ENCODE data around the gene TNFRSF25.

The TNFRSF25 gene

DNA sequence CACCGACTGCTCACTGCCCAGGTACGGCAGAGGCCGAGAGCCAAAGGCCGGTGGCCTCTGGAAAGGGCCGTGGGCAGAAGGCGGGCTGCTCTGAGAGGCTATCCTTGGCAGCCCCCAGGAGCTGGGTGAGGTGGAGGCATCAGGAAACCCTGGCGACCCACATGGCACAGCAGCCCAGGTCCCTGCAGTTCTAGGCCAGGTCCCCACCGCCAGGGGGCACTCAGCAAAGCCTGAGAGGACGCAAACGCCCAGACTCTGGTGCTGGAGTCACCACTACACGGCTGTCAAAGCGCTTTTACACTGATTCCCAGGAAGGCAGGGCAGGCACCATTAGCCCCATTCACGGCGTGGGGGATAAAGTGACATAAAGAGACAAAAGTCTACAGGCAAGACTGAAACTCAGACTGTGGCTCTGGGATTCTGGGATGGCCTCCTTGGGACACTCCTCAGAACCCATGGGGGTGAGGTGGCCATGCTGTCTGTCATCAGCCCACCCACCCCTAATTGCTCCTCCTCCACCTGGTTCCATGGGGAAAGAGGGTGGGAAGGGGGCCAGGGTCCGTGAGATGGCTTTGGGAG is 20.5 kb upstream of the TNFRSF25 start:
- no peak overlapping the region for H3K4me3 Mint-ChIP-seq
- no peaks in the 10 kb centered on the region for H3K9me3 Mint-ChIP-seq
- H3K27me3 Mint-ChIP-seq (ENCODE audit: low read depth): peaks cover 46% of the 10 kb centered on the region
- H3K27ac Mint-ChIP-seq: no peak overlapping the region
- H3K36me3 Mint-ChIP-seq (ENCODE audit: low read depth): no peaks in the 10 kb centered on the region
- DNase-seq (ENCODE audit: low spot score): peak; percentile 76
- peaks cover 14% of the 10 kb centered on the region for H3K4me1 Mint-ChIP-seq (ENCODE audit: low read depth)

DNA sequence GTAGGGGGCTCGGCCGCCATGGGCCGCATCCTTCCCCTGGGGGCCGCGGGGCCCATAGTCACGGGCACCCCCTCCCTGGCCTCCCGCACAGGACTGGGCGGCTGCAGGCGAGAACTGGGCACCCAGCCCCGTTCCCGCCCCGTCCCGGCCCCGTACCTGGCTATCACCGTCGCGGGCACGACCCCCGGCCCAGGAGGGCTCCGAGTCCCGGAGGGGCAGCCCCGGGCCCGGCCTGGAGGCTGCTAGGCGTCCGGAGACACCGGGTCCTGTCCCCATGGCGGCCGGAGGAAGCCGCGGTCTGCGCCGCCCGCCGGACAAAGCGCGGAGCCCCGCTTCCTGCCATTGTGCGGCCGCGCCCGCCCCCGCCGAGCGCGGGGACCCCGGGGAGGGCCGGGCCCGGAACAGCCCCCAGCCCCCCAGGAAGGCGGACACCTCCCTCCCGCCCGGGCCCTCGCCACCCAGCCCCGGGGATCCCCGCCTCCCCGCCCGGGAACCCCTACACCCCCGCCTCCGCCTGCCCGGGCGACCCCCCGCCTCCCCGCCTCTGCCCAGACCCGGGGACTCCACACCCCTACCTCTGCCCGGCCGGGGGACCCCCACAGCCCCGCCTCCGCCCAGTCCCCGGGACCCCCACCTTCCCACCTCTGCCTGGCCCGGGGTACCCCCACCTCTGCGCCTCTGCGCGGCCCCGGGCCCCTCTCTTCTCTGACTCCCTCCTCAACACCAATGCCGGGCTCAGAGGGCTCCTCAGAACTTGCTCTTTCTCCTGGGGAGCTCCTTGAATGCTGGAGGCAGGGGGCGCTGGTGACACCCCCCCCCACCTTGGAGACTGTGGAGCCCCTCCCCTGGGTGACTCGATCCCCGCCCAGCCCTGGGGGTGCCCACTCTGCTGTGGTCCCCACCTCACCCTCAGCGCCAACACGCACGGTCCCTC is 19.5 kb upstream of the TNFRSF25 start:
- Mint-ChIP-seq H3K27me3 (ENCODE audit: low read depth) (peaks cover 46% of the 10 kb centered on the region), H3K9me3 (no peaks in the 10 kb centered on the region), H3K36me3 (ENCODE audit: low read depth) (no peaks in the 10 kb centered on the region), H3K4me1 (ENCODE audit: low read depth) (peaks cover 9% of the 10 kb centered on the region), H3K4me3 (no peak overlapping the region), H3K27ac (no peak overlapping the region)
- no peak for DNase-seq (ENCODE audit: low spot score)

DNA sequence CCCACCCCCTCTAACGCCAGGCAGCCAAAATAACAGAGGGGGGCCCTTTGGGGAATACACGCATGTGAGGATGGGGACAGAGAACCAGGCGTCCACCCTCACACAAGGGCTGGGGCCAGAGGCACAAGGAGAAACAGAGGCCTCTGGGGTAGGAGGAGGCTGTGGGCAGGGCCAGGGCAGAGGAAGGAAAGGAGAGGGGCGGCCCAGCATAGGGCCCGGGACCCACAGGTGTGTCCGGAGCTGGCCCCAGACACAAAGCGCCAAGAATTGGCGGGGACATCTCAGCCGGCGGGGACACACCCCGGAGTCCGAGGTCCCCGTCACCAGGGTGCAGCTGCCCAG is 18.8 kb upstream of the TNFRSF25 start:
- DNase-seq (ENCODE audit: low spot score): no peak
- no peaks in the 10 kb centered on the region for H3K9me3 Mint-ChIP-seq
- peaks cover 46% of the 10 kb centered on the region for H3K27me3 Mint-ChIP-seq (ENCODE audit: low read depth)
- H3K36me3 Mint-ChIP-seq (ENCODE audit: low read depth): no peaks in the 10 kb centered on the region
- peaks cover 7% of the 10 kb centered on the region for H3K4me1 Mint-ChIP-seq (ENCODE audit: low read depth)
- H3K27ac Mint-ChIP-seq: no peak overlapping the region
- no peak overlapping the region for H3K4me3 Mint-ChIP-seq

DNA sequence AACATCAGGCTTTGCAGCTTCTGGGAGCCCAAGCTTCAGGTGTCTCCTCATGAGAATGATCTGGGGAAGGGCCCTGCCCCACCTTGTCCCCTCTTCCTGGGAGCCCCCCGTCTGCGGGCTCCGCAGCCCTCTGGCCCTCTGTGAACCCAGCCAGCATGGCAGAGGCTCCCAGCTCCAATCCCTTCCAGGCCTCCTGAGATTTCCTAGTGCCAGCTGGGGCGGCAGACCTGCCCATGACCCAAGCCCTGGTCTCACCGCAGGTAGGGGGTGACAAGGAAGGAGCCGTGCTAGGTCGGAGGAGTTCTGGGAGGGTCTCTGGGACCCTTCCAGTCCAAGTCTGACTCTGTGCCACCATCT is 17.8 kb upstream of the TNFRSF25 start:
- no peak overlapping the region for H3K4me3 Mint-ChIP-seq
- DNase-seq (ENCODE audit: low spot score): no peak
- no peak overlapping the region for H3K27ac Mint-ChIP-seq
- peaks cover 46% of the 10 kb centered on the region for H3K27me3 Mint-ChIP-seq (ENCODE audit: low read depth)
- no peaks in the 10 kb centered on the region for H3K9me3 Mint-ChIP-seq
- H3K36me3 Mint-ChIP-seq (ENCODE audit: low read depth): no peaks in the 10 kb centered on the region
- H3K4me1 Mint-ChIP-seq (ENCODE audit: low read depth): peaks cover 7% of the 10 kb centered on the region

DNA sequence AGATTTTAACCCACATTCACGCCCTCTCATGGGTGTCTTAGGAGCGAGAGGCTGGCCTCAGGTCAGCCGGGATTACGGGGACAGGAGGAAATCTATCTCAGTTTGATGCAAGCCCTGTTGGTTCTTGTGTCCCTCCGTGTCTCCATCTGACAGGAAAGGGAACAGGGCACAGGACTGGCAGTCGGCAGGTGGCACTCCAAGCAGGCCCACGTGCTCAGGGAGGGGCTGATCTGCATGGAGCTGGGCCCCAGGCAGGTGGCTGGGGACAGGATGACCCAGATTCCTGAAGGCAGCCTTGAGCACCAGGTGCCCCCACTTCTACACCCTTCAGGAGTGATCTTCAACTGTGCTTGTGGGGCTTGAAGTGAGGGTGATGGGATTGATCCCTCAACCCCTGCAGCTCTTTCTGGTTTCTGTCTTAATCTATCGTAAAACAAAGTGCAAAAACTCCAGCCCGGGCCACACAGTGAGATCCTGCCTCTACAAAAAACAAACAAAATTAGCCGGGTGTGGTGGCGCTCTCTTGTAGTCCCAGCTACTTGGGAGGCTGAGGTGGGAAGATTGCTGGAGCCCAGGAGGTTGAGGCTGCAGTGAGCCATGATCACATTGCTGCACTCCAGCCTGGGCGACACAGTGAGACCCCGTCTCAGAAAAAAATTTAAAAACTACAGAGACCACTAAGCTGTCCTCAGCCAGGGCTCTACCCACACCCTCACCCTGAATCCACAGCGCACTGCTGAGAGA is 17.2 kb upstream of the TNFRSF25 start:
- no peak overlapping the region for H3K27ac Mint-ChIP-seq
- peaks cover 7% of the 10 kb centered on the region for H3K4me1 Mint-ChIP-seq (ENCODE audit: low read depth)
- no peak overlapping the region for H3K4me3 Mint-ChIP-seq
- no peak for DNase-seq (ENCODE audit: low spot score)
- no peaks in the 10 kb centered on the region for H3K9me3 Mint-ChIP-seq
- H3K36me3 Mint-ChIP-seq (ENCODE audit: low read depth): no peaks in the 10 kb centered on the region
- peaks cover 44% of the 10 kb centered on the region for H3K27me3 Mint-ChIP-seq (ENCODE audit: low read depth)

DNA sequence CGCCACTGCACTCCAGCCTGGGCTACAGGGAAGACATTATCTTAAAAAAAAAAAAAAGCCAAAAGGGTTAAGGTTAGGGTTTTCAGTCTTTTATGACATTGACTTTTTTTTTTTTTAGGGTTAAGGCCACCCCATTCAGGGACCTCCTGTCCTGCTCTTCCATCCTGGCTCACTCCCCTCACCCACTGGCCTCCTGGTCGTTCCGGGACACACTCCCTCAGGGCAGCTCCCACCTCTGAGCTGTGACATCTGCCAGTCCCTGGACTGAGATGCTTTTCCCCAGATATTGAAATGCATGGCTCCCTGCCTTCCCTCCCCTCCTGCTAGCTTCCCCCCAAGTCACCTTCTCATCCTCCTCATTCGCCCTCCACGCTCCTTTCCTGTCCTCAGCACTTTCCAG is 15.8 kb upstream of the TNFRSF25 start:
- H3K27me3 Mint-ChIP-seq (ENCODE audit: low read depth): peaks cover 34% of the 10 kb centered on the region
- no peaks in the 10 kb centered on the region for H3K36me3 Mint-ChIP-seq (ENCODE audit: low read depth)

DNA sequence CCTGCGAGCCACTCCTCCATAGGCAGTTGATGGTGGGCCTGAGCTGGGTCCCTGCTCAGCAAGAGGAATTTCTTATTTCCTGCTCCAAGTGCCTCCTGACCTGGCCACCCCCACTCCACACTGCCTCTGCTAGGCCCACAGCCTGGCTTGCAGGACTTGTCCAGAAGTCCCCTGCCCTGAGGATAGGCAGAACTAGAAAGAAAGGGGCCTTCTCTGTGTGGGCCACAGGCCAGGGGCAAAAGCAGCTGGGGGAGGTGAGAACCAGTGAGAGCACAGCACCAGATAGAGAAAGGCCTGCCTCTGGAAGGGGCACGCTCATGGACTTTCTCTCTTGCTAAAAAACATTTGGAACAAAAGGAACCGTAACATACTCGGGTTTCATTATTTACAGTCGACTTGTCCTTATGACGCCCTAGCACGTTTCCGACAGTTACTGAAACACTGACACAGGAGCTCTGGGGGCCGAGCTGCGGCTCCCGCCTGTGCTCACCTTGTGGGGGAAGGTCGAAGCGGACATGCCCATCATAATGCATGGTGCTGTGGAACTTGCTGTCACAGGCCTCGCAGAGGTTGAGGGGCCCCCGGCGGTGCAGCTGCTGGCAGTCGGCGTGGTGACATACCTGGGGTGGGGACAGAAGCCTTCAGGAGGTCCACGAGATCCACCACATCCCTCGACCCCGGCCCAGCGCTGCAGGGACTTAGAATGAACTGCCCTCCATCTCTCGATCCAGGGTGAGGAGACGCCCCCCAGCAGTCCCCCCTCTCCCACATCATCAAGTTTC is 11.3 kb upstream of the TNFRSF25 start:
- H3K36me3 Mint-ChIP-seq (ENCODE audit: low read depth): no peaks in the 10 kb centered on the region
- DNase-seq (ENCODE audit: low spot score): no peak
- H3K27me3 Mint-ChIP-seq (ENCODE audit: low read depth): peaks cover 4% of the 10 kb centered on the region
- no peak overlapping the region for H3K27ac Mint-ChIP-seq
- no peaks in the 10 kb centered on the region for H3K9me3 Mint-ChIP-seq
- no peak overlapping the region for H3K4me3 Mint-ChIP-seq
- peaks cover 1% of the 10 kb centered on the region for H3K4me1 Mint-ChIP-seq (ENCODE audit: low read depth)

More for the DNA sequence above, 15.8 kb upstream of the TNFRSF25 start:
- Mint-ChIP-seq H3K4me1 (ENCODE audit: low read depth) (peaks cover 5% of the 10 kb centered on the region), H3K27ac (no peak overlapping the region), H3K9me3 (no peaks in the 10 kb centered on the region), H3K4me3 (no peak overlapping the region)
- DNase-seq (ENCODE audit: low spot score): no peak

- Mint-ChIP-seq H3K27ac (no peak overlapping the region), H3K9me3 (no peaks in the 10 kb centered on the region), H3K36me3 (ENCODE audit: low read depth) (no peaks in the 10 kb centered on the region), H3K4me1 (ENCODE audit: low read depth) (peaks cover 1% of the 10 kb centered on the region), H3K4me3 (no peak overlapping the region), H3K27me3 (ENCODE audit: low read depth) (no peaks in the 10 kb centered on the region)
- no peak for DNase-seq (ENCODE audit: low spot score)
Observed at GRCh38 chr1:6476483-6476882, 10.5 kb upstream of the TNFRSF25 start.

DNA sequence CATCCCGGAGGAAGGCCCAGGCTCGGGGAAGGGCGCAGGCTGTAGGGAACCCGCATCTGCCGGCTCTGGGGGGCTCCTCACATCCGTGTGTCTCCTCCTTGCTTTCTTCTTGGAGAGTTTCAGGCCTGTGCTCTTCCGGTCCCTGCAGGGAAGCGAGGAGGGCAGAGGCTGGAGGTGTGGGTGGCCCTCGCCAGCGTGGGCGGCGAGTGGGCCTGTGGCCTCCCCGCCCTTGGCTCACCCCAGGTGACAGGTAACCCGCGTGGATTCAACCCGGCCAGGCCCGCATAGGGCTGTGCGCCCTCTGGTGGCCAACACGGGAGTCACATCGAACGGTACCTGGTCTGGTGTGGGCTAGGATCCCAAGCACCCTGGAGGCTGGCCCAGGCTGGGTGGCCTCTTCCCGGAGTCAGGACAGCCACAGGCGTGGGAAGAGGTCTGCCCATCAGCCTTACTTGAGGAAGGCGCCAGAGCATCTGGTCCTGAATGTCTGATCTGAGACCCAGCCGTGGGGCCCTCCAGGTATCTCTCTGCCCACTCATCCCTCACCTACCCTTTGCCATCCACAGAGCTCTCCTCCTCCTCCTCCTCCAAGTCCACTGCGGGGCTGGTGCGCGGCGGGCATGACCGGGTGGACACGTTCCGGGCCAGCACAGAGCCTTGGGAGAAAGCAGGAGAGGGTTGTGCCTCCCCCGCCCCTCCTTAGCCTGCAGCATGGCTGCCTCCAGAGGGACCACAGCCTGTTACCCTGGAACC is 9.6 kb upstream of the TNFRSF25 start:
- H3K4me1 Mint-ChIP-seq (ENCODE audit: low read depth): peaks cover 1% of the 10 kb centered on the region
- no peaks in the 10 kb centered on the region for H3K27me3 Mint-ChIP-seq (ENCODE audit: low read depth)
- no peaks in the 10 kb centered on the region for H3K36me3 Mint-ChIP-seq (ENCODE audit: low read depth)
- H3K27ac Mint-ChIP-seq: no peak overlapping the region
- H3K9me3 Mint-ChIP-seq: no peaks in the 10 kb centered on the region
- no peak overlapping the region for H3K4me3 Mint-ChIP-seq
- DNase-seq (ENCODE audit: low spot score): peak; percentile 60

- Mint-ChIP-seq H3K27ac (no peak overlapping the region), H3K27me3 (ENCODE audit: low read depth) (no peaks in the 10 kb centered on the region), H3K36me3 (ENCODE audit: low read depth) (no peaks in the 10 kb centered on the region), H3K9me3 (no peaks in the 10 kb centered on the region), H3K4me3 (no peak overlapping the region), H3K4me1 (ENCODE audit: low read depth) (peaks cover 1% of the 10 kb centered on the region)
- no peak for DNase-seq (ENCODE audit: low spot score)
Observed at GRCh38 chr1:6474815-6475282, 8.9 kb upstream of the TNFRSF25 start.

DNA sequence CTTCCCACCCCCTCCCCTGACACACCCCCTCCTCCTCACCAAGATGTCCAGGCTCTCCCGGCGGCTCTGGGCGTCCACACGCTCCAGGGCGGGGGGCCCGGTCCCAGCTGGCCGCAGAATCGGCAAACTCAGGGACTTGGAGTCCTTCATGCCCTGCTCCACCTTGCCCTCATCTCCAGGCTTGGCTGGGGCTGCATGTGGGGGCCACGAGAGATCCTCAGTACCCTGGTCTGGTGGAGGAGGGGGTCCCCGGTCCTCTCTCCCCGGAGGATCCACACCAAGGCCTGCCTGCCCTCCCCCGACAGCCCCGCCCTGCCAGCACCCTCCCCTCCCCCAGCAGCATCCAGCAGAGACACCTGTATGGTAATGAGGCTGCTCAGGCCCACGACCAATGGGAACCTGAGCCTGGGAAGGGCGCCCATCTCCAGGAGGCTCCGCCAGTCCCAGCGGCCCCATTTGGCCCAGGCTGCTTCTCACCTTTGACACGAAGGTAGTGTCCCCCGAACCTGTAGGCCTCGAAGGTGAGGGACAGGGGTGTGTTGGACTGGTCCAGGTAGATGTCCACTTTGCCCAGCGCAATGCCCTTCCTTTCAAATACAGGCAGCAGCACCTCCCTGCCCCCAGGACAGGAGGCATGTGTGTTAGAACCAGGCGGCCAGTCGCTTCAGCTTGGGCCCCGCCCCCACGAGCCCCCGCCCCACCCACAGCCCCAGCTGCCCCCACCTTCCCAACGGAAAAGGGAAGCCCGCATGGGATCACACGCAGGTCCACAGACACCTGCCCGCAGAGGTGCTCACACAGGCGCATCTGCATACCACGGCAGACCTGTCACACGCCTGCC is 8.2 kb upstream of the TNFRSF25 start:
- Mint-ChIP-seq H3K27me3 (ENCODE audit: low read depth) (no peaks in the 10 kb centered on the region), H3K4me1 (ENCODE audit: low read depth) (peaks cover 1% of the 10 kb centered on the region), H3K9me3 (no peaks in the 10 kb centered on the region), H3K27ac (no peak overlapping the region), H3K4me3 (no peak overlapping the region), H3K36me3 (ENCODE audit: low read depth) (no peaks in the 10 kb centered on the region)
- no peak for DNase-seq (ENCODE audit: low spot score)

GRCh38 chr1:6473156-6473555 is 7.2 kb upstream of the TNFRSF25 start:
- Mint-ChIP-seq H3K4me1 (ENCODE audit: low read depth) (peaks cover 1% of the 10 kb centered on the region), H3K36me3 (ENCODE audit: low read depth) (no peaks in the 10 kb centered on the region), H3K4me3 (no peak overlapping the region), H3K27me3 (ENCODE audit: low read depth) (no peaks in the 10 kb centered on the region), H3K9me3 (no peaks in the 10 kb centered on the region), H3K27ac (no peak overlapping the region)
- no peak for DNase-seq (ENCODE audit: low spot score)

Measured in T-helper 2 cell treated with Interferon-gamma antibody and Interleukin-4, amounts not matched to agents 5 μg/mL and 100 μg/mL, for 36 hours (primary cell).